GM10847 (cell line): Measurements from ENCODE around the gene ITGB2.

Source experiments
- POLR2A ChIP-seq: IDR thresholded peaks from 2 replicates; pipeline ENCODE4 v1.6.1; 2011; ENCODE audit not compliant: insufficient read length; ENCODE audit errors: extremely low read depth

The ITGB2 gene

GRCh38 chr21:44938772-44939531 is 18.3 kb upstream of the ITGB2 start:
- no peak for TF ChIP-seq POLR2A

- no peak for TF ChIP-seq POLR2A
Observed at GRCh38 chr21:44935533-44935927, 14.8 kb upstream of the ITGB2 start.

- TF ChIP-seq POLR2A, result no peak
Observed at GRCh38 chr21:44934797-44935532, 14.3 kb upstream of the ITGB2 start.

GRCh38 chr21:44934276-44934675 is 13.6 kb upstream of the ITGB2 start:
- TF ChIP-seq POLR2A, result no peak

GRCh38 chr21:44933918-44934260 is 13.2 kb upstream of the ITGB2 start:
- no peak for TF ChIP-seq POLR2A

- no peak for TF ChIP-seq POLR2A
Observed at GRCh38 chr21:44933199-44933917, 12.7 kb upstream of the ITGB2 start.

GRCh38 chr21:44932408-44933181 is 11.9 kb upstream of the ITGB2 start:
- TF ChIP-seq POLR2A, result peak; percentile 1

GRCh38 chr21:44931501-44932407 is 11.1 kb upstream of the ITGB2 start:
- no peak for TF ChIP-seq POLR2A

- peak; percentile 63 for TF ChIP-seq POLR2A
Observed at GRCh38 chr21:44931137-44931500, 10.4 kb upstream of the ITGB2 start.

GRCh38 chr21:44930543-44930981 is 9.9 kb upstream of the ITGB2 start:
- no peak for TF ChIP-seq POLR2A

GRCh38 chr21:44929799-44930542 is 9.3 kb upstream of the ITGB2 start:
- TF ChIP-seq POLR2A, result no peak

GRCh38 chr21:44929242-44929798 is 8.6 kb upstream of the ITGB2 start:
- no peak for TF ChIP-seq POLR2A
